Activated CD4-positive, alpha-beta T cell treated with anti-CD3 and anti-CD28 coated beads, Interleukin-10, Interleukin-2, amounts not matched to agents 100 ng/mL and 50 ng/mL, durations not matched to agents 16 hours and 8 hours (primary cell): Measurements from ENCODE around the gene TRIM28.
A peak's percentile ranks its signal among the peaks of the same experiment; 100 is the strongest.
"Not testable (repeated sequence)": the region's sequence is repeated elsewhere in the genome, so short reads cannot be mapped to it uniquely, and the experiment has no call there.

Experiments used
- DNase-seq: peaks from one replicate; pipeline ENCODE4 v3.0.0-alpha.2; 2020

The TRIM28 gene

DNA sequence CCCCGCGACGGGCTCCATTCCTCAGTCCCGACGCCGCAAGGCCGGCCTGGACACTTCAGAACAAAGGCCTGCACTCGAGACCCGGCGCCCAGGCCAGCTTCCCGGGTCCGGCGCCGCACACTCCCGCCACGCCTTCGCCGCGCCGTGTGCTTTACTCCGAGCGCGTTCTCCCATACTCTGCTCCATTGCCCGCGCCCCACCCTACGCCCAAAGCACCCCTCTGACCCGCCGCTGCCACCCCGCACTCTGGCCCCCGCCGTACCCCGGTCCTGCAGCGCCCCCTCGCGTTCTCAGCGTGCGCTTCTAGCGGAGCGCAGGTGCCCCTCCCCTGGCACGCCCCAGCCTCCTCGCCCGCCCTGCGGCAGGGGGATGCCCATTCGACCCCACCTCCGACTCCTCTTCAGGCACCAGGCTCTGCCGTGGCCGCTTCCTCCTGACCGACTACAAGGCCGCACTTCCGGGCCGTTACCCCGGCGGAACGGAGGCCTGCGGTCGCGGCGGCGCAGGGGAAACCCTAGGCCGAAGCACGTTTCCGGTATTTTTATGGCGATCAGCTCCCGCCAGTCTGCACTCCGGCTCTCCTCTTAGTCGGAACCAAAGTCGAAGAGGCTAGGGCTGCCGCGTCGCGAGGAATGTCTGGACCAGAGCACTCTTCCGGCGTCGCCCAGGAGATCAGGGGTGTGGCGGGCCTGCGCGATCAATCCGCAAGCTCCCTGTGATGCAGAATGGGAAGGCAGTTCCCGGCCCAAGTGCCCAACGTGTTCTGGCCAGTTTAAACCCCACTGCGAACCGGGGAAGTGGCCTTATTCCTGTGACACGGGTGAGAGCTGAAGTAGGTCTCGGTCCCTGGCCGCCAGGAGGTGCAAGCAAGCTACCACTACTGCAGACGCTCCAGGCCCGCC, 24.3 kb upstream of the TRIM28 start, which contains the start of gene ZBTB45:
Gene ZBTB45, minus strand, starts transcription at position 456 of the 902 bp plus-strand sequence. CDS start 2,137 bp downstream, outside the sequence.
- peak; percentile 97 for DNase-seq

DNA sequence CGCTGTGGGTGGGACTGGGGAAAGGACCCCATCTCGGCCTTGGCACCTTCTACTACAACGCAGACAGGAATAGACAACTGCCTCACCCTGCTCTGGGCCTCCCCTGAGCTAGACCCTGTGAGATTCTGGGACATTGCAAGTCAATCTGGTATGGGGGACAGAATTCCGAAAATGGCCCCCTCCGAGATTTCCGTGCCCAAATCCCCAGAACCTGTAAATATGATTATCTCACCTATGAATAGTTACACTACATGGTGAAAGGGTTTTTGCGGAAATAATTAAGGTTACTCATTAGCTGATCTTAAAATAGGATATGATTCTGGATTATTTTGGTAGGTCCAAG, 23.6 kb upstream of the TRIM28 start:
- no peak for DNase-seq

DNA sequence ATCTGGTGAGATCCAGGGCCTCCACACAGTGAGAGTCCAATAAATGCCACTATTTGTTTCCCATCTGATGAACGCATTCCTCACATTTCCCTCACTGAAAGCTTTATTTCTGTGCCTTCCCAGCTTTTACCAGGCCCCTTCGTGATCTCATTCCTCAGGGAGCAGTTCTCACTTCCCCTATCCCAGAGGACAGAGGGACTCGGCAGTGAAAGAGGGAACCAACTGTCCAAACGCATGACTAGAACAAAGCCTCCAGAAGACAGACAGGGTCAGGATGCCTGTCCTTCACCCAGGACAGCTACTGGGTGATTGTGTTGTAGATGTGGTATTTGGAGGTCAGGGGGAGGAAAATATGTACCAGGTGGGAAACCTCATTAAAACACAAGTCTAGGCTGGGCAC, 22.2 kb upstream of the TRIM28 start:
- no peak for DNase-seq

DNA sequence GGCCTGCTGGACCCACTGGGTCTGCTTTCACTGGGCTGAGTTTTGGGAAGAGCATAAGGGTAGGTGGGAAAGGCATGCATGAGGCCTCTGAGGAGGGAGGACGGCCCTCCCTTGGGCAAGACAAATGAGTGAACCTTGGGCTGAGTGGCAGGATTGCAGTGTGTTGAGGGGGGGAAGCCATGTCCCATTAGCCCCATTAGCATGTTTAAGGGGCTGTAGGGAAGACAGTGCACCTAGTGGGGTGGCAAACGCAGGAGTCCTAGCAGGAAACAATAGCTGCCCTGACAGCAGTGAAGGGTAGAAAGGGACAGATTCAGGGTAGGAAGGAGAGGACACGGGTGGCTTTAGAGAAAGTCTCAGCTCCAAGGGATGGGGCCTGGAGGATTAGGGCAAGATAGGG, 21.2 kb upstream of the TRIM28 start:
- DNase-seq: no peak

DNA sequence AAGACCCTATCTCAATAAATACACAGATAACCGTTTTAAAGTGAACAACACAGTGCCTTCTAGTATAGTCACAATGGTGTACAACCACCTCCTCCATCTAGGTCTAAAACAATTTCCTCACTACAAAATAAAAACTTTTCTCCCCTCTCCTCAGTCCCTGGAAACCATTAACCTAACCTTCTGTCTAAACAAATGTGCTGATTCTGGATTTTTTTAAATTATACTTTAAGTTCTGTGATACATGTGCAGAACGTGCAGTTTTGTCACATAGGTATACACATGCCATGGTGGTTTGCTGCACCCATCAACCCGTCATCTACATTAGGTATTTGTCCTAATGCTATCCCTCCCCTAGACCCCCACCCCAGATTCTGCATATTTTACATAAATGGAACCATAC, 14.5 kb upstream of the TRIM28 start:
- DNase-seq: no peak

DNA sequence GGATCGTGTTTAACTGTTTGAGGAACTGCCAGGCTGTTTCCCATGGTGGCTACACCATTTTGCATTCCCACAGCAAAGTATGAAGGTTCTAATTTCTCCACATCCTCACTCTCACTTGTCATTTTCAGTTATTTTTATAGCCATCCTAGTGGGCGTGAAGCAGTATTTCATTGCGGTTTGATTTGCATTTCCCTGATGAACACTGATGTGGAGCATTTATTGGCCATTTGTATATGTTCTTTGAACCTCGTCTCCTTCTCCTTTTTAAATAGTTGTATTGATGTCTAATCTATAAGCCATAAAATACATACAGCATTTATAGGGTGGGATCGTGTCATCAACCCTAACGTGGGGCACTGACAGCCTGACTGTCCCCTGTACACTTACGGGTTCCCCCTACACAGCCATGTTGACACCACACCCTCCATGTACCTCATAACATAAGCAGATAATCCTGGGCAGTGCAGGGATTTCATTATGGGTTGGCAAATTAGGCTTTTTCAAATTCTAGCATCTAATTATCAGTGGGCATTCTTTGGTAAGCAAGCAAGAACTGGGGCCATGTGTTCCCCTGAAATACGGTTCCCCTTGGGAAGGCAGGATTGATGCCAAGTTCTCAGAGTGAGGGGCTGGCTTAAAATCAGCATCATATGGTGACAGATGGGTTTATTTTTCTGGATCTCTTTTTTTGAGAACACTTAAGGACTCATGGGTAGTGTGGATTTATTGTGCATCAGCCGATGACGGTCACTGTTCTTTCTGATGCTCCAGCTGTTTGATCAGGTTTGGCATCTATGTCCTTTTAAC, 12.6 kb upstream of the TRIM28 start:
- no peak for DNase-seq

DNA sequence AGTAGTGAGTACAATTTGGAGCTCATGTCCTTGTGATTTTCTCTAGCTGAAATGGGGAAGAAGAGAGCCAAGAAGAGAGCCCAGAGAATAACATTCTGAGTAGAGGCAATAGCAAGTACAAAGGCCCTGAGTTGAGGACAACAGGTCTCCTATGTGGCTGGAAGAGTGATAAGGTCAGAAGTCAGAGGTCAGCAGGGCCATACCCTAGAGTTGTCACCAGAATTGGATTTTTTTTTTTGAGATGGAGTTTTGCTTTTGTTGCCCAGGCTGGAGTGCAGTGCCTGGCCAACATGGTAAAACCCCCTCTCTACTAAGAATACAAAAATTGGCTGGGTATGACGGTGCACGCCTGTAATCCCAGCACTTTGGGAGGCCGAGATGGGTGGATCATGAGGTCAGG, 8.0 kb upstream of the TRIM28 start:
- DNase-seq: no peak

DNA sequence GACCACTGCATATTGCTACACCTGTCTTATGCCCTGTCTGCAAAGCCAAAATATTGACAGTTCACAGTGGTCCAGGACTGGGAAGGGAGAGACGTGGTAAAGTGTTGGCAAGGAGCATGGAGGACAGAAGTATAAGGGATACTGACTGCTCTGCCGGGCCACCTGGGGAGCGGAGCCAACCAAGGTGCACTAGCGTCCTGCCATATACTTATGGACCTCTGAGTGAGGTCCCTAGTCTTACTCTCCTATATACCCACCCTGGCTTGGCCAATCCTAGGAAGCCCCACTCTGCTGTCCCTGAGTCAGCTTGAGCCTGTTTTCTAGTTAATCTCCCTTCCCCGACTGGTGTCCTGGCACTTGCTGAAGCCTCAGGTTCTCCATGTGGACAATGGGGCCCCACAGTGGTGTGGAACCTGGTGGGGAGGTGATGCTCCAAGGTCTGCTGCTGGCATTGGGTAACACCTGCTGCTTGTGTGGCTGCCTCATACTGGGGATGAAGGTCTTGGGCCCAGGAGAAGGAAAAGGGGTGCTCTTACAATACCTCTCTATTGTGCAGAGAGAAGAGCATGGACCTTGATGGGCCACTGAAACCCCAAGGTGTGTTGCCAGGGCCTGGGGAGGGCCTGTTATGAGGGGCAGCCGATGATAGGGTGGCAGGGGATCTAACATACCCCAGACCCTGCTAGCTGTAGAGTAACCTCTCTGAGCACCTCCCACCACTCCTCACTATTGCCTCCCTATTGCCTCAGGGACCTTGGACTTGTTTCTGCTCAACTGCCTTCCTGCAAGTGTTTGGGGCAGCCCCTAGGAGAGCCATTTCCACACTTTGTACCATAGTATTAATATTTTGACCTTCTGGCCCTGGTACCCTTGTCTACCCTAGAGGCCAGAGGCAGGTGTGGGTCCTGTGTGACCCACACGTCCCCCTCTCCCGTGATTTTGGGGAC, 6.7 kb upstream of the TRIM28 start:
- no peak for DNase-seq

DNA sequence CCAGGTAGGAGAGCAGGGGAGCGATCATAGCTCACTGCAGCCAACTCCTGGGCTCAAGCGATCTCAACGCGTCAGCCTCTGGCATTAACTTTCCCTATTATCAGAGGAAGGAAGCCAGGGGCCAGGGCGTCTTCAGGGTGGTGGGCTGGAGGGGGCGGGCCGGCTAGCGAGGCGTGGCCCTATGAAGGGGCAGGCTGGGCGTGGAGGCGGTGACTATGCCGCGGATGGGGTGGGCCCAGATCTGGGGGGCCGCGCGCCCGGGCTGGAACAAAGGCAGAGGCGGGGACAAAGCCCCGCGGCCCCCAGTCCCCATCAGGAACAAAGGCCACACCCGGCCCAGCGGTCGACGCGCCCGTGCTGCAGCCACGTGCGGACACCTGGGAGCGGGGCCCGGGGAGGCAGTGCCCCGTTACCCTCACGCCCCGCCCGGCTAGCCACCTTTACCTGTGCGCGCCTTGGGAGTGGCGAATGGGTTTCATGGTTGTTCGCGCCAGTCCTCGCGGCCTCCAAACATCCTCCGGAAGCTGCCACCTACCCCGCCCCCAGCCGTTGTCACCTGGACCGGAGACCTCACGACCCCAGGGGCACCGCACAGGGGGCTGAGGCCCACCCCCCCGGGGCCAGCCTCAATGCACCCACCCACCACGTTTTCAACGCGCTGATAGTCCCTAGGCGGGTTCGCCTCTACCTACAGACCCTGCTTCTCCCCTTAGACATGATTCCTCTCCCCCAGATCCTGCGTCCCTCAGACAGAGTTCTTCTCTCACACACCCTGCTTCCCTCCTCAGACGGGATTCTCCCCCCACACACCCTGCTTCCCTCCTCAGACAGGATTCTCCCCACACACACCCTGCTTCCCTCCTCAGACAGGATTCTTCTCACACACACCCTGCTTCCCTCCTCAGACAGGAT, 5.4 kb upstream of the TRIM28 start:
- no peak for DNase-seq

DNA sequence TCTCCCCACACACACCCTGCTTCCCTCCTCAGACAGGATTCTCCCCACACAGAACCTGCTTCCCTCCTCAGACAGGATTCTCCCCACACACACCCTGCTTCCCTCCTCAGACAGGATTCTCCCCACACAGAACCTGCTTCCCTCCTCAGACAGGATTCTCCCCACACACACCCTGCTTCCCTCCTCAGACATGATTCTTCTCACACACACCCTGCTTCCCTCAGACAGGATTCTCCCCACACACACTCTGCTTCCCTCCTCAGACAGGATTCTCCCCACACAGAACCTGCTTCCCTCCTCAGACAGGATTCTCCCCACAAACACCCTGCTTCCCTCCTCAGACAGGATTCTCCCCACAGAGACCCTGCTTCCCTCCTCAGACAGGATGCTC, 4.7 kb upstream of the TRIM28 start:
- DNase-seq: not testable (repeated sequence)

DNA sequence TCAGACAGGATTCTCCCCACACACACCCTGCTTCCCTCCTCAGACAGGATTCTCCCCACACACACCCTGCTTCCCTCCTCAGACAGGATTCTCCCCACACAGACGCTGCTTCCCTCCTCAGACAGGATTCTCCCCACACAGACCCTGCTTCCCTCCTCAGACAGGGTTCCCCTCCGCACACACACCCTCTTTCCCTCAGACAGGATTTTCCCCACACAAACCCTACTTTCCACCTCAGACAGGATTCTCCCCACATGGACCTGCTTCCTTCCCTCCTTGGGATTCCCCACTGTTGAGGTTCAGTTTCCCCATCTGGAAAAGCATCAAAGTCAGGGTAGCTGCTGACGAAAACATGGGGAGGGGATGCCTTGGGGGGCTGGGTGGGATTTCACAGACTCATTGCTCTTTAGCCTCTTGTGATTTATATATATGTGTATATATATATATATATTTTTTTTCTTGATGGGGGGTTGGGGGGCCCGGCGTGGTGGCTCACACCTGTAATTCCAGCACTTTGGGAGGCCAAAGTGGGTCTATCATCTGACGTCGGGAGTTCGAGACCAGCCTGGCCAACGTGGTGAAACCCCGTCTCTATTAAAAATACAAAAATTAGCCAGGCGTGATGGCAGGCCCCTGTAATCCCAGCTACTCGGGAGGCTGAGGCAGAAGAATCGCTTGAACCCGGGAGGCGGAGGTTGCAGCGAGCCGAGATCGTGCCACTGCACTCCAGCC, 1.1 kb upstream of the TRIM28 start:
- not testable (repeated sequence) for DNase-seq

DNA sequence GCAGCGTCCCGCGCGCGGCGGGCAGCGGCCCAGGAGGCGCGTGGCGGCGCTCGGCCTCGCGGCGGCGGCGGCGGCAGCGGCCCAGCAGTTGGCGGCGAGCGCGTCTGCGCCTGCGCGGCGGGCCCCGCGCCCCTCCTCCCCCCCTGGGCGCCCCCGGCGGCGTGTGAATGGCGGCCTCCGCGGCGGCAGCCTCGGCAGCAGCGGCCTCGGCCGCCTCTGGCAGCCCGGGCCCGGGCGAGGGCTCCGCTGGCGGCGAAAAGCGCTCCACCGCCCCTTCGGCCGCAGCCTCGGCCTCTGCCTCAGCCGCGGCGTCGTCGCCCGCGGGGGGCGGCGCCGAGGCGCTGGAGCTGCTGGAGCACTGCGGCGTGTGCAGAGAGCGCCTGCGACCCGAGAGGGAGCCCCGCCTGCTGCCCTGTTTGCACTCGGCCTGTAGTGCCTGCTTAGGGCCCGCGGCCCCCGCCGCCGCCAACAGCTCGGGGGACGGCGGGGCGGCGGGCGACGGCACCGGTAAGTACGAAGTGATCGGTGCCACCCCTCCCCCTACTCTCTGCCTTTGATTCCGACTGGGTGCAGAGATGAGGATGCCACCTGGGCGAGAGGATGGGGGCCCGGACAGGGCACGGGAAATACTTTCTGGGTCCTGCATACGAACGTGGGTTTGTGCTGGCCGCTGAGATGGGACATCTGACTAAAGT, 874 bp downstream of the TRIM28 start:
- DNase-seq: peak; percentile 80

DNA sequence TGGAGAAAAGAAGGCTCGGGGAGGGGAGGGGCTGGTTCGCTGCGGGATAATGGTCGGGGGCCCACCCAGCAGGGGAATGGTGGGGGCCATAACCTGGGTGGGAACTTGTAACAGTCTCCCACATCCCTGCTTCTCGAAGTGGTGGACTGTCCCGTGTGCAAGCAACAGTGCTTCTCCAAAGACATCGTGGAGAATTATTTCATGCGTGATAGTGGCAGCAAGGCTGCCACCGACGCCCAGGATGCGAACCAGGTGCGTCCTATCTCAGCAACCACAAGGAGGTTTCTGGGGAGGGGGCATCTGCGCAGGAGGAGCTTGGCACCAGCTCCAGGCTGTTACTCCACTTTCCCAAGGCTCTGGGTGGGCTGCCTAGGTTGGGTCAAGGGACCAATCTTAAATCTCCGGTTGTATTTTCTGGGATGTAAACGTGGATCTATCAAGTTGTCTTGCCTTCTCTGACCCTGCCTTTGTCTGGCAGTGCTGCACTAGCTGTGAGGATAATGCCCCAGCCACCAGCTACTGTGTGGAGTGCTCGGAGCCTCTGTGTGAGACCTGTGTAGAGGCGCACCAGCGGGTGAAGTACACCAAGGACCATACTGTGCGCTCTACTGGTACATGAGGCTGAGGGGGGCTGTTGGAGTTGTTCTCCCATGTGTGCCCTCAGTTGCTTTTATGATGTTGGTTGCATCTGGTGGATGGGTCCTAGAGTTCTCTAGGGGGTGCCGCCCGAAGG, 1.6 kb downstream of the TRIM28 start:
- no peak for DNase-seq

DNA sequence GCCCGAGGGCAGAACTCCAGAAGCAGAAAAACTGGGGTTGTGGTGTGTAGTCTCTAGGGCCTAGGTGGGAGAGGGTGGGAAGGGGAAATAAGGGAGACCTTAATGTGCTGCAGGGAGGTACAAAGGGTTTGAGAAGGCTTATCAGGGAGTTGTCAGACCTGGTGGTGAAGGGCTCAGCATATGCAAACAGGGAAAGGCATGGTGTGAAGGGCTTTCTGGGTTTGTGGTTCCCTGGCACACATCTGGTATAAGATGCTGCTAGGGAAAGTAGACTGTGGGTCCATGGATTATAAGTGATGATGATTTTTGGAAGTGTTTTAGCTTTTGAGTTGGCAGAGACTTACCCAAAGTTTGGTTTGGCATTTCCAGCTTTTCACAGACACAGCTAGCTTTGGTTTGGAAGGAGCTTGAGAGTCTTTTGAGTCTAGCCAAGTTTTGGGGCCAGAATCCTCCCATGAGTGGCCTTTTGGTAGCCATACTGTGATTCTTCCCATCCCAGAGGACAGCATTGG, 2.2 kb downstream of the TRIM28 start:
- no peak for DNase-seq

DNA sequence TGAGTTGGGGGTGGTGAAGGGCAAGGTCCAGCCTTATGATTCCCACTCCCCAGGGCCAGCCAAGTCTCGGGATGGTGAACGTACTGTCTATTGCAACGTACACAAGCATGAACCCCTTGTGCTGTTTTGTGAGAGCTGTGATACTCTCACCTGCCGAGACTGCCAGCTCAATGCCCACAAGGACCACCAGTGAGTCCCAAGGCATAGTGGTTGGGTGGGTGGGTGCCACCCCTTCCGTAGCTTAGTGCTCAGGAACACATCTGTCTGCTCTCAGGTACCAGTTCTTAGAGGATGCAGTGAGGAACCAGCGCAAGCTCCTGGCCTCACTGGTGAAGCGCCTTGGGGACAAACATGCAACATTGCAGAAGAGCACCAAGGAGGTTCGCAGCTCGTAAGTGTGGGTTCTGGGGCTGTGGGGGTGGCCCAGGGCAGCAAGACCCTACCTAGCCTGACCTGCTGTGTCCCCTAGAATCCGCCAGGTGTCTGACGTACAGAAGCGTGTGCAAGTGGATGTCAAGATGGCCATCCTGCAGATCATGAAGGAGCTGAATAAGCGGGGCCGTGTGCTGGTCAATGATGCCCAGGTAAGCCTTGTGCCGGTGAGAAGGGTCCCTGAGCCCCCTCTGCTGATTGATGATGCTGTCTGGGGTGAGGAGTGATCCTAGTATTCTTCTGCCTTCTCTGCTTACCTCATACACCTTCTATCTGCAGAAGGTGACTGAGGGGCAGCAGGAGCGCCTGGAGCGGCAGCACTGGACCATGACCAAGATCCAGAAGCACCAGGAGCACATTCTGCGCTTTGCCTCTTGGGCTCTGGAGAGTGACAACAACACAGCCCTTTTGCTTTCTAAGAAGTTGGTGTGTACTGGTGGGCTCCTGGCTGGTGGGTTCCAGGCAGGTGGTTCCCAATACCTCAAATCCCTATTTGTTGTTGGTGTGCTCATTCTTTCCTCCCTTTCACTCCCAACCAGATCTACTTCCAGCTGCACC, 3.8 kb downstream of the TRIM28 start:
- DNase-seq: no peak

DNA sequence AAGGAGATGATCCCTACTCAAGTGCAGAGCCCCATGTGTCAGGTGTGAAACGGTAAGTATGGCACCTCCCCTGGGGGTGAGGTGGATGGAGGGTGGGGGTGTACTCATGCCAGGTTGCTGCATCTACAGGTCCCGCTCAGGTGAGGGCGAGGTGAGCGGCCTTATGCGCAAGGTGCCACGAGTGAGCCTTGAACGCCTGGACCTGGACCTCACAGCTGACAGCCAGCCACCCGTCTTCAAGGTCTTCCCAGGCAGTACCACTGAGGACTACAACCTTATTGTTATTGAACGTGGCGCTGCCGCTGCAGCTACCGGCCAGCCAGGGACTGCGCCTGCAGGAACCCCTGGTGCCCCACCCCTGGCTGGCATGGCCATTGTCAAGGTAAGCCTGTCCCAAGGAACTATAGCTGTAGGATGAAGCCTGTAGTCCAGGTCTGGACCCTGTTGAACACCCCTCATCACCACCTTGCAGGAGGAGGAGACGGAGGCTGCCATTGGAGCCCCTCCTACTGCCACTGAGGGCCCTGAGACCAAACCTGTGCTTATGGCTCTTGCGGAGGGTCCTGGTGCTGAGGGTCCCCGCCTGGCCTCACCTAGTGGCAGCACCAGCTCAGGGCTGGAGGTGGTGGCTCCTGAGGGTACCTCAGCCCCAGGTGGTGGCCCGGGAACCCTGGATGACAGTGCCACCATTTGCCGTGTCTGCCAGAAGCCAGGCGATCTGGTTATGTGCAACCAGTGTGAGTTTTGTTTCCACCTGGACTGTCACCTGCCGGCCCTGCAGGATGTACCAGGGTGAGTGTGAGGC, 5.2 kb downstream of the TRIM28 start:
- no peak for DNase-seq

DNA sequence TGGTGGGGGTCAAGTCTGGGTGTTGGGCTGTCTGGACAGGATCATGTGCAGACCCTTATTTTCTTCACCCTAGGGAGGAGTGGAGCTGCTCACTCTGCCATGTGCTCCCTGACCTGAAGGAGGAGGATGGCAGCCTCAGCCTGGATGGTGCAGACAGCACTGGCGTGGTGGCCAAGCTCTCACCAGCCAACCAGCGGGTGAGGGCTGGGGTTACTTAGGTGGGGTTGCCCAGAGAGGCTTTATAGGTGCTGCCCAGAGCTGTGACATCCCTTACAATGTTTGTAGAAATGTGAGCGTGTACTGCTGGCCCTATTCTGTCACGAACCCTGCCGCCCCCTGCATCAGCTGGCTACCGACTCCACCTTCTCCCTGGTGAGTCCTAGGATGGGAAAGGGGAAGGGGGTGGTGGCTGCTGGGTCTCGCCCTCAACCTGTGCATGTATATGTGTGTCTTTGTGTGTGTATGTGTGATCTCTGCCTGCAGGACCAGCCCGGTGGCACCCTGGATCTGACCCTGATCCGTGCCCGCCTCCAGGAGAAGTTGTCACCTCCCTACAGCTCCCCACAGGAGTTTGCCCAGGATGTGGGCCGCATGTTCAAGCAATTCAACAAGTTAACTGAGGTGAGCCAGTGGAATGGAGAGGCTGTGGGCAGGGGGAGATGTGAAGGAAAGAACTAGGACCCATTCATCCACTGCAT, 5.9 kb downstream of the TRIM28 start:
- no peak for DNase-seq
